Small intestine (tissue), 7 donors: Measurements from ENCODE around the gene PANK4. TPM values are rescaled to one million over a fixed set of nuclear protein-coding genes. Genes with fewer than 3 reads are reported as not detected.

Source experiments
- DNase-seq, 2 donors: peaks; one replicate each; pipeline versions ENCODE4 v3.0.0 to v3.0.0-alpha.2; 2013
- FAIRE-seq: peaks from 2 replicates; lab custom pipeline; 2012; peaks lifted over from hg19 to GRCh38; lab: Jason Lieb, UNC
- H3K27ac ChIP-seq, 3 donors: one replicate each; pipeline ENCODE4 v1.5.1; 2013; ENCODE audit warnings: low read length in 2 of 3, mild to moderate bottlenecking in 2 of 3, control low read depth in 1 of 3, inconsistent platforms in 1 of 3, low read depth in 1 of 3, moderate library complexity in 1 of 3
- H3K27me3 ChIP-seq, 3 donors: one replicate each; pipeline ENCODE4 v1.6.1; 2013; ENCODE audit warnings: low read length in 3 of 3, inconsistent platforms in 1 of 3; ENCODE audit not compliant: control insufficient read depth in 3 of 3, insufficient read depth in 3 of 3
- H3K36me3 ChIP-seq, 3 donors: one replicate each; pipeline ENCODE4 v1.6.1; 2013; ENCODE audit warnings: low read length in 3 of 3, inconsistent platforms in 1 of 3, low read depth in 1 of 3, mild to moderate bottlenecking in 1 of 3, moderate library complexity in 1 of 3; ENCODE audit not compliant: control insufficient read depth in 3 of 3, insufficient read depth in 2 of 3
- H3K4me1 ChIP-seq, 3 donors: one replicate each; pipeline ENCODE4 v1.6.1; 2013; ENCODE audit warnings: low read length in 2 of 3, inconsistent platforms in 1 of 3, low read depth in 1 of 3, mild to moderate bottlenecking in 1 of 3, moderate library complexity in 1 of 3; ENCODE audit not compliant: control insufficient read depth in 3 of 3, insufficient read depth in 2 of 3
- H3K4me3 ChIP-seq, 3 donors: one replicate each; pipeline ENCODE4 v1.5.1; 2013; ENCODE audit warnings: low read length in 3 of 3, control low read depth in 1 of 3, inconsistent platforms in 1 of 3, low read depth in 1 of 3, mild to moderate bottlenecking in 1 of 3, moderate library complexity in 1 of 3
- H3K9me3 ChIP-seq, 2 donors: one replicate each; pipeline ENCODE4 v1.6.1; 2013; ENCODE audit warnings: low read depth in 1 of 2, low read length in 1 of 2; ENCODE audit not compliant: control insufficient read depth in 2 of 2, insufficient read depth in 1 of 2
- WGBS, 3 donors: extraction: QIAGEN DNeasy Blood & Tissue Kit; methylation state at CpG; one replicate each; pipeline ENCODE4 v1.1.7; 2013; 5-methylcytosine and 5-hydroxymethylcytosine counted together
- polyA plus RNA-seq, 4 donors: library from polyadenylated mRNA; stranded (reverse) in 3 of 4; unstranded in 1 of 4; fragments of 200-250 nt in 3 of 4; fragments of 120-200 nt in 1 of 4; gene quantifications; one replicate each; pipeline versions ENCODE4 v1.2.1 to v1.2.3, GENCODE V29; 2013
- donor health status: healthy with polysubstance abuse.
- donor health status: control.
- donor health status: control.
- donor health status: Bipolar disorder and iron deficiency.
- donor health status: healthy.

PANK4 gene
- polyA plus RNA-seq, 4 donors = 14.8 to 21.7 (median 18.8) TPM

DNA sequence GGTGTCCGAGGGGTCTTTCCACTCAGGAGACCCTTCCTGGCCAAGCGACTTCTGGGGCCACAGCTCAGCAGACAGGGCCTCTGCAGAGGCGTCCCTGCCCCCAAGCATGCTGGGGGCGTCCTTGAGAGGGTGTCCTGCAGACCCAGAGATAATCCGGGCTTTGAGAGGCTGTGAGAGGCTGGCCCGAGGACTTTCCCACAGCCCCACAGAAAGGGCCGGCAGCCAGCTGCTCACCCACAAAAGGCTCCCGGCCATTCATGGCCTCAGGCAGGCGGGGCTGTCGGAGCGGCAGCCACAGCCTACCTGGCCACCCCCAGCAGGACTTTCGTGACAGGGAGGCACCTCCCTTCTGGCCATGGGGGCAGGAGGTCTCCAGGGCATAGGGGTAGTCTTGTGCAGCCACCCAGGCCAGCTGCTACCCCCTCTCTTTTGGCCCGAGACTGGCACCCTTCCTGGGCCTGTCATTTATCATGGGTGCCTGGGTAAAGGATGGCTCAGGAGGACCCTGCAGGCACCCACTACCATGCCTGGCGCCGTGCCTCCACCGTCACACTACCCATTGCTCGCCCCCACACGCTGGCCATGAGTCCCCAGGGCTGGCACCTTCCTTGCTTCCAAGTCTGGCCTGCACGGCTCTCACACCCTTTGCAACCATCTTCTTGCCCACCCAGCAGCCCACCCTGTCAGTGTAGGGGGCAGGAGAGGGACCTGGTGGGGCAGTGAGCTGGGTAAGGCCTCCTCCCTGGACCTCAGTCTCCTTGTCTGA lies 18.7 kb upstream of the PANK4 start:
- FAIRE-seq (no peak), DNase-seq (peak in 1 of 2 donors; percentile 20)
- H3K4me1 ChIP-seq = peaks cover 0 to 78% (median 10%) of the 10 kb centered on the region in 3 donors
- peaks cover 0 to 14% (median 0%) of the 10 kb centered on the region in 3 donors for H3K36me3 ChIP-seq
- no peaks in the 10 kb centered on the region for H3K9me3 ChIP-seq
- peak overlapping the region in 2 of 3 donors; percentile 56 to 86 for H3K27ac ChIP-seq
- WGBS, 3 donors = 37 to 55% (median 49%) methylated on average over 18 to 19 of the region's 19 CpGs
- no peak overlapping the region for H3K4me3 ChIP-seq
- peaks cover 0 to 6% (median 2%) of the 10 kb centered on the region in 3 donors for H3K27me3 ChIP-seq

DNA sequence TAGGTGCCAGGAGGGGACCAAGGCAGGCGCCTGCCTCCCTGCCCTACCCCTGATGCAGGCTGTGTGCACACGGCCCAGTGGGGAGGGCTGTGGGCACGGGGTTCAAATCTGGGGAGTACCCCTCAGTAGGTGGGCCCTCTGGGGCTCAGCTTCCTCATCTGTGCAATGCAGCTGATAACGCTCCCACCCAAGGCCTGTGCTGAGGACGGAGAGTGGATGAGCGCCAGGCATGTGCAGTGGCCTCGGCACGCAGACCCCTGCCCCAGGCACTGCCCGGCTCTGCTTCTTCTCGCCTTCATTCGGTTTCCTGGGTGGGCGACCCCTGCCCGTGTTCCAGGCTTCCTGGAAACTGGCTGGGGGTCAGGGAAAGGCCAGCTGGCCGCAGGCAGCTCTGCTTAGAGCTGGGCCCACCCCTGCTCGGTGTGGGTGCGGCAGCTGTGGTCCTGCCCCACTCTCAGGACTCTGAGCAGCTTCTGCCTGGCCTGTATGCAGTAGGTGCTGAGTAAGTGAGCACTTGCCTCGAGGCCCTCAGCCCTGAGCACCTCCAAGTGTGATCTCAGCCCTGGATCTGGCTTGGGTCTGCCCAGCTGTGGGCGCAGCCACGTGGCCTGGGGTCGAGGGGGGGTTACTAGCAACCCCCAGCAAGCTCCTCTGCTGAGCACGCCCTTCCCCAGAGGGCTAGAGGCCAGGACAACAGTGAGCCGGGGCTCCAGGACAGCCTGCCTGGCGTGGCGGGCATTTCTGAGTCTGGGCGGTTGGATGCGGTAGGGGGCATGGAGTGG lies 17.9 kb upstream of the PANK4 start:
- WGBS, 3 donors = 51 to 55% (median 55%) methylated on average over 26 of the region's 26 CpGs
- Histone ChIP-seq H3K4me1 (peaks cover 0 to 77% (median 10%) of the 10 kb centered on the region in 3 donors), H3K36me3 (peaks cover 0 to 8% (median 0%) of the 10 kb centered on the region in 3 donors), H3K9me3 (no peaks in the 10 kb centered on the region), H3K4me3 (no peak overlapping the region), H3K27ac (peak overlapping the region in 1 of 3 donors; percentile 17), H3K27me3 (peaks cover 0 to 6% (median 3%) of the 10 kb centered on the region in 3 donors)
- peak in 1 of 2 donors; percentile 34 for DNase-seq
- no peak for FAIRE-seq

DNA sequence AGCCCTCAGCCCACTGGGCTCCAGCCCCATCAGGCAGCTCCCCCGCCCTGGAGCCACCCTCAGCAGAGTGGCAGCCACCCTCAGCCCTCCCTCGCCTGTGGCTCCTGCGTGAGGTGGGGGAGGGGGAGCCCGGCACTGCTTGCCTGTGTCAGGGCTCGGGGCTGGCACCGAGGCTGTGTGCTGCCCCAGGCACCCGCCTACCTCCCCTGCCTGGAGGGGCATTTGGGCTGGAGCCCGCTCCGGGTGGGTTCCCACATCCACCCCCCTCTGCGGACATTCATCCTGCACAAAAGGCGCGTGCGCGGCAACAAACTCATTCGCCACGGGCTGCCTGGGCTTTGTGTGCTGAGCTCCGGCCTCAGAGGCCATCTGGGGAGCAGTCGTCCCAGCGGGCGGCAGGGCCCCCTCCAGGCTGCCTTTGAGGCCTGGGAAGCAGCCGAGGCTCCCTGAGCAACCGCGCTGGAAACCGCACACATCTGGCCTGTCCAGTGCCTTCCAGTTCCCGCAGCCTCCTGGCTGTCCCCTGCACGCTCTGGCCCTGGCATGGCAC lies 17.2 kb upstream of the PANK4 start:
- Histone ChIP-seq H3K4me1 (peaks cover 0 to 70% (median 10%) of the 10 kb centered on the region in 3 donors), H3K27ac (no peak overlapping the region), H3K9me3 (no peaks in the 10 kb centered on the region), H3K36me3 (peaks cover 0 to 4% (median 0%) of the 10 kb centered on the region in 3 donors), H3K27me3 (peaks cover 0 to 8% (median 3%) of the 10 kb centered on the region in 3 donors), H3K4me3 (no peak overlapping the region)
- DNase-seq = peak in 1 of 2 donors; percentile 37
- 14 to 38% (median 37%) methylated on average over 25 to 26 of the region's 26 CpGs for WGBS, 3 donors
- FAIRE-seq = no peak

DNA sequence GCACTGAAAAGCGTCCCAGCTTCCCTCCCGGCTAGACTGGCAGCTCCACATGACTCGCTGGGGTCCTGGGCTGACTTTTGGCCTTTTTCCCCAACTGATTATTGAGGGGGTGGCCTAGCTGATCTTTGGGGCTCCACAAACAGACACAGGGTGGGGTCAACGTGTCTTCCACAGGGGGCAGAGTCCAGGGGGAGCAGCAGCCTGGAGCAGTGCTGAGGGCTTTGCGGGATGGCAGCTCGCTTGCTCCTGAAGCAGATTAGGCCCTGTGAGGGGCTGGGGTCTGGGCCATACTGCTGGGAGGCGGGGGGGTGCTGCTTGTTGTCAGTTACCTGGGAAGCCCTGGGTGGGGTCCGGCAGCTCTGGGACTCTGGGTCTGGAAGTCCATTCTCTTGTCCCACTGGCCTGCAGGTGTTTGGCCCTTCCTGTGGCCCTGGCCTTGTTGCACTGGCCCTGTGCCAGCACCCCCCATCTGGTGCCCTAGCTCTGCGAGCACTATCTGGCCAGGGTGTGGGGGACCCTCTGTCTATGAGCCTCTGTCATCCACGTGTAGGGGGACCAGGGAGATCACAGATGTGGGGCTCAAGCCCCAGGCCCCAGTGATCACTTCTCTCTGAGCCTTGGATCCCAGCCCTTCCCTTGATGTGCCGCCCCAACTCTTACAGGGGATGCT lies 16.0 kb upstream of the PANK4 start:
- DNase-seq = peak in 1 of 2 donors; percentile 58
- Histone ChIP-seq H3K4me1 (peaks cover 0 to 58% (median 7%) of the 10 kb centered on the region in 3 donors), H3K27me3 (peaks cover 0 to 8% (median 3%) of the 10 kb centered on the region in 3 donors), H3K27ac (peak overlapping the region in 1 of 3 donors; percentile 19), H3K4me3 (no peak overlapping the region), H3K9me3 (no peaks in the 10 kb centered on the region), H3K36me3 (no peaks in the 10 kb centered on the region)
- FAIRE-seq = no peak
- 35 to 67% (median 55%) methylated on average over 10 to 11 of the region's 11 CpGs for WGBS, 3 donors

DNA sequence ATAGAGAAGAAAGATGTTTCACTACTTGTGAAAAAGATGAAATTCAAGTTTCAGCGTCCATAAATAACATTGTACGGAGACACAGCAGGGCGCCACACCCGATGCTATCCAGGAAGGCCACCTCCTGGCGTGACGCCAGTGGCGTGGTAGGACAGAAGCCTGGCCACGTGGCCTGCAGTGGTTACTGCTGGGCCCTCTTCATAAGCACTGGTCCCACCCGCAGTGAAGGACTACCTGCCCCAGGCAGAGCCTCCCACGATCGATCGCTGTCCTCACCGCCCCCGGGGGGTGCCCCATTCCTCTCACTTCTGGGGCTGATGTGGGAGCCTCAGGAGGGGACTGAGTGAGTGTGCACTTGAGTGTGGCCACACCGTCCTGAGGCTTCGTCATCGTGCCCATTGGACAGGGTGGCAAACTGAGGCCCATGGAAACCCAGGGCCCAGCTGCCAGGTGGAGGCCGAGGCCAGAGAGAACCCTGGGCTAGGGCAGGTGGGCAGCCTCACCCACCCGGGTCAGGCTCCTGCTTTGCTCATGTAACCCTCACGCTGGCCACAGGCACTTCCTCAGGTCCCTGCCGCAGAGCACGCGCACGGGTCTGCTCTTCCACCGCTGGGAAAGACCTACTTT lies 15.3 kb upstream of the PANK4 start:
- Histone ChIP-seq H3K36me3 (no peaks in the 10 kb centered on the region), H3K27me3 (peaks cover 0 to 10% (median 3%) of the 10 kb centered on the region in 3 donors), H3K27ac (no peak overlapping the region), H3K4me1 (peaks cover 0 to 52% (median 7%) of the 10 kb centered on the region in 3 donors), H3K9me3 (no peaks in the 10 kb centered on the region), H3K4me3 (no peak overlapping the region)
- DNase-seq (peak; percentile 67), FAIRE-seq (no peak)
- 50 to 67% (median 57%) methylated on average over 25 of the region's 25 CpGs for WGBS, 3 donors

DNA sequence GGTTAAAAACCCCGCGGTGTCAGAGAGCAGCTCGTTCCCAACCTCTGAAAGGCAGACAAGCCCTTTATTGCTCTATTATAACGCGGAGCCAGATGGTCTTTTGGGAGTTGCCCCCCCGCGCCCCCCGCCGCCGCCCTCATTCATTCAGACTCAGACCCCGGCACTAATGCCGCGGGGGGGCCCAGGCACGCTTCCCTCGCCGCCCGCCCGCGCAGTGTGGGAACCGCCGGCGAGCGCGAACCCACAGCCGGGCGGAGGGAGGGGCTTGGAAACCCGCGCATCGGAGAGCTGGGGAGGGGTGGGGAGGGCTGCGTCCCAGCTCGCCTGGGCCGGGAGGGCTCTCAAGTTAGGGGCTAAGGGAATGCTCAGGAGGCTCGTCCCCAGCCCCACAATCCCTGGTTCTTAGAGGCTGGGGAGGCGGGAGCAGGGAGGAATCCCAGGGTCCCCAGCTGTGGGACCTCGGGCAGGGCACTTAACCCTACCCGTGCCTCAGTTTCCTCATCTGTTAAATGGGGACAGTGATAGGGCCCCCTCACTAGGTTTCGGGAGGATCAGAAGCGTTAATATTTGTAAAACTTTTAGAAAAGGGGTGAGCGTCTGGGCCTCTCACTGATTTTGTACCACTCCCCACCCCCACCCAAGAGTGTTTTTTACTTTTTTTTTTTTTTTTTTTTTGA lies 14.6 kb upstream of the PANK4 start:
- H3K4me3 ChIP-seq = no peak overlapping the region
- FAIRE-seq (no peak), DNase-seq (peak in 1 of 2 donors; percentile 27)
- 11% methylated on average over 35 to 39 of the region's 39 CpGs for WGBS, 3 donors
- peaks cover 0 to 17% (median 5%) of the 10 kb centered on the region in 3 donors for H3K27me3 ChIP-seq
- no peaks in the 10 kb centered on the region for H3K36me3 ChIP-seq
- peaks cover 0 to 48% (median 7%) of the 10 kb centered on the region in 3 donors for H3K4me1 ChIP-seq
- no peaks in the 10 kb centered on the region for H3K9me3 ChIP-seq
- no peak overlapping the region for H3K27ac ChIP-seq

DNA sequence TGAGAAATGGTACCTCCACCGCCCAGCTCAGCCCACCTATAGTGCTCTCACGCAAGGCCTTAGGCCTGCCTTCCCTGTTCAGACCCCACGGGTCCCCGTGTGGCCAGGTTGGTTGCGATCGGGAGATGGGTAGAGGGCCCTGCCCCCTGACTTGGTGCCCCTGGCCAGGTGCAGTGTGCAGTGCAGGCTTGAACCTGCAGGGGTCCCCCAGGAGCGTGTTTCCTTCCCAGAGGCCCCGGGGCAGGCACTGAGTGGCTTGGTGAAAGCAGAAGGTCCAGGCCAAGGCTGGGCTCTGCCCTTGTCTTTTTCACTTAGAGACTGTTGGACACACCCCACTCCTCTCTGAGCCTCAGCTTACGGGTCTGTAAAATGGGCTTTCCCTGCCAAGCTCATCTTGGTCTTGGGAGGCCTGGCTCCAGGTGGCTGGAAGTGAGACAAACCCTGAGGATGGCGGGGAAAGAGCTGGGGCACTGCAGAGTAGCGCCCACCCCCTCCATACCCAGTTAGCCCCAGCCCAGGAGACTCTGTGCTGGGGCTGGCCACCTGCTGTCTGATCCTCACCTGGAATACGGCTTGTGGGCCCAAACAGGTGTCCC lies 13.0 kb upstream of the PANK4 start:
- DNase-seq = no peak
- WGBS, 3 donors = 63 to 79% (median 70%) methylated on average over 12 of the region's 12 CpGs
- H3K36me3 ChIP-seq = no peaks in the 10 kb centered on the region
- H3K27me3 ChIP-seq = peaks cover 6 to 33% (median 11%) of the 10 kb centered on the region in 3 donors
- H3K4me3 ChIP-seq = no peak overlapping the region
- peaks cover 0 to 47% (median 4%) of the 10 kb centered on the region in 3 donors for H3K4me1 ChIP-seq
- no peak overlapping the region for H3K27ac ChIP-seq
- H3K9me3 ChIP-seq = no peaks in the 10 kb centered on the region
- FAIRE-seq = no peak
